ENCODE measurements around the gene ZBTB8OS.

Gene ZBTB8OS

GRCh38 chr1:32627596-32628162 is 22.7 kb downstream of the ZBTB8OS start:
- no peak for TF ChIP-seq CTCF (IDR thresholded peaks at IDR 0.05; ENCODE audit: low read depth, low read length)
- no peak for DNase-seq (ENCODE audit: extremely low read depth, low read depth)

DNA sequence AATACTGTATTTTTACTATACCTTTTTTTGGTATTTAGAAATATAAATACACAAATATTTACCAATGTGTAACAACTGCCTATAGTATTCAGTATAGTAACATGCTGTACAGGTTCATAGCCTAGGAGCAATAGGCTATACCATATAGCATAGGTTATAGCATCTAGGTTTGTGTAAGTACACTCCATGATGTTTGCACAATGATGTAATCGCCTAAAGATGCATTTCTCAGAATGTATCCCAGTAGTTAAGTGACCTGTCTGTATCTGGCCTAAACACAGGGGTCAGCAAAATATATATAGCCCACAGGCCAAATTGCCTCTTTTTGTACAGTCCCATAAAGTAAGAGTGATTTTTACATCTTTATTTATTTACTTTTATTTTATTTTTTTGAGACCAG is 24.2 kb downstream of the ZBTB8OS start:
- TF ChIP-seq CTCF (IDR thresholded peaks at IDR 0.05; ENCODE audit: low read depth, low read length) = no peak
- DNase-seq (ENCODE audit: extremely low read depth, low read depth) = no peak

- TF ChIP-seq CTCF (IDR thresholded peaks at IDR 0.05; ENCODE audit: low read depth, low read length) = no peak
- no peak for DNase-seq (ENCODE audit: extremely low read depth, low read depth)
Observed at GRCh38 chr1:32623775-32624174, 26.6 kb downstream of the ZBTB8OS start.

GRCh38 chr1:32622806-32623681 is 27.3 kb downstream of the ZBTB8OS start:
- DNase-seq (ENCODE audit: extremely low read depth, low read depth) = no peak
- no peak for TF ChIP-seq CTCF (IDR thresholded peaks at IDR 0.05; ENCODE audit: low read depth, low read length)

DNA sequence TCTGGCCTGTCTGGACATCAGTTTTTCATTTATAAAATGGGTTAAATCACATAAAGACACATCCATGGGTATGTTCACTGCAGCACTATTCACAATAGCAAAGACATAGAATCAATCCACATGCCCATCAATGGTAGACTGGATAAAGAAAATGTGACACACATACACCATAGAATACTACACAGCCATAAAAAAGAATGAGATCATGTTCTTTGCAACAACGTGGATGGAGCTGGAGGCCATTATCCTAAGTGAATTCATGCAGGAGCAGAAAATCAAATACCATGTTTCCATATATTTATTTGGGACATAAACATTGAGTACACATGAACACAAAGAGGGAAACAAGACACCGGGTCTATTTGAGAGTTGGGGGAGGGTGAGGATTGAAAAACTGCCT is 28.1 kb downstream of the ZBTB8OS start:
- DNase-seq (ENCODE audit: extremely low read depth, low read depth) = no peak
- TF ChIP-seq CTCF (IDR thresholded peaks at IDR 0.05; ENCODE audit: low read depth, low read length) = no peak

GRCh38 chr1:32619701-32620485 is 30.5 kb downstream of the ZBTB8OS start:
- DNase-seq (ENCODE audit: extremely low read depth, low read depth) = no peak

More at GRCh38 chr1:32619701-32620485, 30.5 kb downstream of the ZBTB8OS start:
- peak; percentile 3 for TF ChIP-seq CTCF (IDR thresholded peaks at IDR 0.05; ENCODE audit: low read depth, low read length)
